Subcutaneous abdominal adipose tissue (tissue), 5 donors: Measurements from ENCODE around the gene OR9Q2.

Experiments
- H3K27ac ChIP-seq: one replicate; pipeline ENCODE4 v1.7.0; 2013; ENCODE audit warnings: low read depth, mild to moderate bottlenecking, inconsistent platforms, low read length, moderate library complexity
- H3K27me3 ChIP-seq, 5 donors: one replicate each; pipeline ENCODE4 v1.7.0; 2013; ENCODE audit warnings: low read length in 5 of 5, inconsistent platforms in 1 of 5; ENCODE audit not compliant: control insufficient read depth in 5 of 5, insufficient read depth in 4 of 5
- H3K36me3 ChIP-seq, 5 donors: one replicate each; pipeline ENCODE4 v1.7.0; 2013; ENCODE audit warnings: low read length in 5 of 5; ENCODE audit not compliant: control insufficient read depth in 5 of 5, insufficient read depth in 5 of 5
- H3K4me1 ChIP-seq, 5 donors: one replicate each; pipeline ENCODE4 v1.7.0; 2013; ENCODE audit warnings: low read length in 5 of 5, mild to moderate bottlenecking in 3 of 5, moderate library complexity in 1 of 5; ENCODE audit not compliant: control insufficient read depth in 5 of 5, insufficient read depth in 5 of 5
- H3K4me3 ChIP-seq, 5 donors: one replicate each; pipeline ENCODE4 v1.7.0; 2013; ENCODE audit warnings: low read length in 5 of 5, low read depth in 1 of 5
- H3K9ac ChIP-seq, 5 donors: one replicate each; pipeline ENCODE4 v1.7.0; 2013; ENCODE audit warnings: low read length in 5 of 5, mild to moderate bottlenecking in 4 of 5, moderate library complexity in 3 of 5
- H3K9me3 ChIP-seq, 5 donors: one replicate each; pipeline ENCODE4 v1.7.0; 2013; ENCODE audit warnings: low read length in 5 of 5; ENCODE audit not compliant: control insufficient read depth in 5 of 5
- donor health status: healthy.
- donor health status: healthy.
- donor health status: healthy.
- donor health status: healthy.
- donor health status: healthy.

OR9Q2 gene, protein sequence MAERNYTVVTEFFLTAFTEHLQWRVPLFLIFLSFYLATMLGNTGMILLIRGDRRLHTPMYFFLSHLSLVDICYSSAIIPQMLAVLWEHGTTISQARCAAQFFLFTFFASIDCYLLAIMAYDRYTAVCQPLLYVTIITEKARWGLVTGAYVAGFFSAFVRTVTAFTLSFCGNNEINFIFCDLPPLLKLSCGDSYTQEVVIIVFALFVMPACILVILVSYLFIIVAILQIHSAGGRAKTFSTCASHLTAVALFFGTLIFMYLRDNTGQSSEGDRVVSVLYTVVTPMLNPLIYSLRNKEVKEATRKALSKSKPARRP

GRCh38 chr11:58188770-58189169 lies at the start of gene OR9Q2:
TSS of gene OR9Q2 (plus strand) at chr11:58189070. CDS start at chr11:58190491, 1,421 bp downstream.
- H3K27ac ChIP-seq = no peak within 1 kb of the TSS
- H3K9ac ChIP-seq = no peak within 1 kb of the TSS
- no peaks in the 10 kb centered on the region for H3K36me3 ChIP-seq
- H3K27me3 ChIP-seq = no peaks in the 10 kb centered on the region
- no peak within 1 kb of the TSS for H3K4me3 ChIP-seq
- H3K9me3 ChIP-seq = no peaks in the 10 kb centered on the region
- peaks cover 0 to 13% (median 0%) of the 10 kb centered on the region in 5 donors for H3K4me1 ChIP-seq

GRCh38 chr11:58142761-58143160 lies 46.1 kb upstream of the OR9Q2 start:
- H3K4me1 ChIP-seq = peaks cover 0 to 2% (median 0%) of the 10 kb centered on the region in 5 donors
- no peak overlapping the region for H3K27ac ChIP-seq
- no peak overlapping the region for H3K4me3 ChIP-seq
- H3K9me3 ChIP-seq = no peaks in the 10 kb centered on the region
- H3K36me3 ChIP-seq = no peaks in the 10 kb centered on the region
- H3K9ac ChIP-seq = no peak overlapping the region
- no peaks in the 10 kb centered on the region for H3K27me3 ChIP-seq

DNA sequence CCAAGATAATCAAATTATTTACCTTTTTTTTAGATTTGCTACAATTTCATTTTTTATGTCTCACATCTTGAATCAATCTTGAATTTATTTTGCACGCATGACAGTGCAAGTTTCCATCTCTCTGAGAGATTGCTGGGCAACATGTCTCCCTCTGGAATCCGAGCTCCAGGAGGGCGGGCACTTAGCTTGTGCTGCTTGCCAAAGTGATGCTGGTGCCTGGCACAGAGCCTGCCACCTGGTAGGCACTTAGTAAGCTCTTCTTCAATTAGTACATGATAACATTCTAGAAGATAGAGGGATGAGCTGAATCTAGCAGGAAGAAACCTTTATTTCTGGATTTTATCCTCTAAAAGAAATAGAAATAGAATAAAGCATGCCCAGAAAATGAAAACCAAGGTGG lies 36.1 kb upstream of the OR9Q2 start:
- Histone ChIP-seq H3K27ac (no peak overlapping the region), H3K27me3 (no peaks in the 10 kb centered on the region), H3K4me1 (peaks cover 0 to 2% (median 0%) of the 10 kb centered on the region in 5 donors), H3K4me3 (no peak overlapping the region), H3K36me3 (no peaks in the 10 kb centered on the region), H3K9me3 (no peaks in the 10 kb centered on the region), H3K9ac (no peak overlapping the region)

- Histone ChIP-seq H3K4me3 (no peak overlapping the region), H3K27me3 (no peaks in the 10 kb centered on the region)
These were observed 24.5 kb upstream of the OR9Q2 start for GRCh38 chr11:58164389-58164788.

DNA sequence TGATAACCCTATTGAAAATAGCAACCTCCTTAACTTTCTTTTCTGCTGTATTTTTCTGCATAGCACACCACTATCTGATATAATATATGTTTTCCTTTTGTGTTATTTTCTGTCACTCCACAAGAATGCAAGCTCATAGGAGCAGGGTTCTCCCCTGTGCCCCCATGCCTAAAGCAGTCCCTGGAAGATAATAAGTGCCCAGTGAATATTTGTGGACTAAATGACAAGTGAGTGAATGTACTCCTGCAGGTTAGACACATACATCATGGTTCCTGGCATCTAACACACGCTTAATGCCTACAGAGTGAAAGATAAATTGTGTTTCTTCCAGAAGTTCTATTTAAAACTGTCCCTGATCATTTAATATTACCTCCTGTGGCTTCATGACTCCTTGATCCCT lies 23.9 kb upstream of the OR9Q2 start:
- H3K4me1 ChIP-seq = no peaks in the 10 kb centered on the region
- H3K9ac ChIP-seq = no peak overlapping the region
- peaks cover 0 to under 1% (median 0%) of the 10 kb centered on the region in 5 donors for H3K9me3 ChIP-seq
- no peaks in the 10 kb centered on the region for H3K27me3 ChIP-seq
- no peaks in the 10 kb centered on the region for H3K36me3 ChIP-seq
- H3K27ac ChIP-seq = no peak overlapping the region
- no peak overlapping the region for H3K4me3 ChIP-seq

More at GRCh38 chr11:58164389-58164788, 24.5 kb upstream of the OR9Q2 start:
- no peaks in the 10 kb centered on the region for H3K36me3 ChIP-seq
- H3K27ac ChIP-seq = no peak overlapping the region
- peaks cover 0 to 4% (median 0%) of the 10 kb centered on the region in 5 donors for H3K9me3 ChIP-seq
- no peaks in the 10 kb centered on the region for H3K4me1 ChIP-seq
- H3K9ac ChIP-seq = no peak overlapping the region

GRCh38 chr11:58165504-58166106 lies 23.3 kb upstream of the OR9Q2 start:
- Histone ChIP-seq H3K9me3 (no peaks in the 10 kb centered on the region), H3K27me3 (no peaks in the 10 kb centered on the region), H3K4me3 (no peak overlapping the region), H3K27ac (no peak overlapping the region), H3K36me3 (no peaks in the 10 kb centered on the region), H3K4me1 (no peaks in the 10 kb centered on the region), H3K9ac (no peak overlapping the region)

GRCh38 chr11:58177409-58178054 lies 11.3 kb upstream of the OR9Q2 start:
- H3K9me3 ChIP-seq = no peaks in the 10 kb centered on the region
- no peak overlapping the region for H3K27ac ChIP-seq
- no peaks in the 10 kb centered on the region for H3K36me3 ChIP-seq
- no peak overlapping the region for H3K9ac ChIP-seq
- no peak overlapping the region for H3K4me3 ChIP-seq
- no peaks in the 10 kb centered on the region for H3K4me1 ChIP-seq
- H3K27me3 ChIP-seq = peaks cover 0 to 5% (median 0%) of the 10 kb centered on the region in 5 donors

- H3K4me3 ChIP-seq = no peak overlapping the region
- peaks cover 0 to 4% (median 0%) of the 10 kb centered on the region in 5 donors for H3K27me3 ChIP-seq
- H3K4me1 ChIP-seq = no peaks in the 10 kb centered on the region
- H3K36me3 ChIP-seq = no peaks in the 10 kb centered on the region
- H3K27ac ChIP-seq = no peak overlapping the region
- H3K9me3 ChIP-seq = peaks cover 0 to 2% (median 0%) of the 10 kb centered on the region in 5 donors
- no peak overlapping the region for H3K9ac ChIP-seq
These were observed 10.4 kb upstream of the OR9Q2 start for GRCh38 chr11:58178444-58178843.

GRCh38 chr11:58179648-58180047 lies 9.2 kb upstream of the OR9Q2 start:
- peaks cover 0 to 2% (median 0%) of the 10 kb centered on the region in 5 donors for H3K9me3 ChIP-seq
- no peak overlapping the region for H3K27ac ChIP-seq
- H3K4me1 ChIP-seq = no peaks in the 10 kb centered on the region
- no peaks in the 10 kb centered on the region for H3K27me3 ChIP-seq
- H3K4me3 ChIP-seq = no peak overlapping the region
- no peak overlapping the region for H3K9ac ChIP-seq
- no peaks in the 10 kb centered on the region for H3K36me3 ChIP-seq

- H3K27me3 ChIP-seq = no peaks in the 10 kb centered on the region
- H3K9ac ChIP-seq = no peak overlapping the region
- H3K36me3 ChIP-seq = no peaks in the 10 kb centered on the region
- H3K9me3 ChIP-seq = peaks cover 0 to 2% (median 0%) of the 10 kb centered on the region in 5 donors
- no peak overlapping the region for H3K4me3 ChIP-seq
- peaks cover 0 to 13% (median 0%) of the 10 kb centered on the region in 5 donors for H3K4me1 ChIP-seq
- H3K27ac ChIP-seq = no peak overlapping the region
These were observed 1.9 kb upstream of the OR9Q2 start for GRCh38 chr11:58186938-58187337.
